ENCODE results near the gene OR10A6. TPM values are rescaled to one million over a fixed set of nuclear protein-coding genes. Genes with fewer than 3 reads are reported as not detected.

OR10A6 gene
- polyA plus RNA-seq, 2 of the 4 experiments (the other 2 are of a cell fraction) = not detected

GRCh38 chr11:7890417-7891172 lies 40.5 kb downstream of the OR10A6 start:
- no peaks in the 10 kb centered on the region for H3K4me1 ChIP-seq
- FAIRE-seq = no peak
- H3K4me3 ChIP-seq = no peak overlapping the region
- CTCF ChIA-PET = interaction anchor here (0.6 to 8.1 kb wide), 7 partner anchors 13 to 209 kb away, joined by 3 to 114 read pairs (median 3); partner anchors contain the start of gene EIF3F
- POLR2A ChIA-PET = interaction anchor here (1.6 kb wide), 1 partner anchor 96 kb away, joined by 5 read pairs; the partner anchor contains the start of gene EIF3F
- no peaks in the 10 kb centered on the region for H3K9me3 ChIP-seq
- WGBS (ENCODE audit: missing lambda C conversion rate) = 27% methylated on average over 6 of the region's 6 CpGs
- H3K27ac ChIP-seq = no peak overlapping the region
- no peak for ATAC-seq
- TF ChIP-seq CHD4 (IDR thresholded peaks at IDR 0.05; ENCODE audit: borderline replicate concordance) (no peak), CEBPB (IDR thresholded peaks at IDR 0.05) (no peak), ZC3H11A (IDR thresholded peaks at IDR 0.05) (no peak)
- no peak for DNase-seq (ENCODE audit: low read depth in 1 of 2, low spot score in 1 of 2)
- 0 out of 3 replicates have a peak overlapping the region, but pooled peaks have one; percentile 20 for H3K4me2 ChIP-seq

GRCh38 chr11:7889985-7890384 lies 41.1 kb downstream of the OR10A6 start:
- WGBS (ENCODE audit: missing lambda C conversion rate) = 5% methylated on average over 5 of the region's 5 CpGs
- Histone ChIP-seq H3K4me1 (no peaks in the 10 kb centered on the region), H3K27ac (no peak overlapping the region), H3K4me2 (0 out of 3 replicates have a peak overlapping the region, but pooled peaks have one; percentile 20), H3K9me3 (no peaks in the 10 kb centered on the region), H3K4me3 (no peak overlapping the region)
- FAIRE-seq = no peak
- no peak for DNase-seq (ENCODE audit: low read depth in 1 of 2, low spot score in 1 of 2)
- TF ChIP-seq FOSB (CRISPR knock-in tag; IDR thresholded peaks at IDR 0.05) (no peak), TFCP2L1 (CRISPR knock-in tag; IDR thresholded peaks at IDR 0.05) (no peak), GATA3 (IDR thresholded peaks at IDR 0.05; ENCODE audit: borderline replicate concordance) (no peak), HEYL (CRISPR knock-in tag; IDR thresholded peaks at IDR 0.05) (no peak), RARB (CRISPR knock-in tag; IDR thresholded peaks at IDR 0.05) (no peak), JUNB (IDR thresholded peaks at IDR 0.05) (no peak), EHMT2 (IDR thresholded peaks at IDR 0.05; ENCODE audit: low read depth) (no peak), TP53 (CRISPR knock-in tag; IDR thresholded peaks at IDR 0.05) (no peak), ZFP36 (IDR thresholded peaks at IDR 0.05; ENCODE audit: borderline replicate concordance, partially characterized antibody) (no peak), ZC3H11A (IDR thresholded peaks at IDR 0.05) (no peak), ATOH8 (CRISPR knock-in tag; IDR thresholded peaks at IDR 0.05; ENCODE audit: low read depth) (no peak), BCL3 (IDR thresholded peaks at IDR 0.05) (no peak)
- TF ChIP-seq, protein P1, sequence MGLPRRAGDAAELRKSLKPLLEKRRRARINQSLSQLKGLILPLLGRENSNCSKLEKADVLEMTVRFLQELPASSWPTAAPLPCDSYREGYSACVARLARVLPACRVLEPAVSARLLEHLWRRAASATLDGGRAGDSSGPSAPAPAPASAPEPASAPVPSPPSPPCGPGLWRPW (IDR thresholded peaks at IDR 0.05) = no peak
- TF ChIP-seq, protein P2, sequence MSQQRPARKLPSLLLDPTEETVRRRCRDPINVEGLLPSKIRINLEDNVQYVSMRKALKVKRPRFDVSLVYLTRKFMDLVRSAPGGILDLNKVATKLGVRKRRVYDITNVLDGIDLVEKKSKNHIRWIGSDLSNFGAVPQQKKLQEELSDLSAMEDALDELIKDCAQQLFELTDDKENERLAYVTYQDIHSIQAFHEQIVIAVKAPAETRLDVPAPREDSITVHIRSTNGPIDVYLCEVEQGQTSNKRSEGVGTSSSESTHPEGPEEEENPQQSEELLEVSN (IDR thresholded peaks at IDR 0.05; ENCODE audit: borderline replicate concordance, low read depth) = no peak
- TF ChIP-seq, protein P3, sequence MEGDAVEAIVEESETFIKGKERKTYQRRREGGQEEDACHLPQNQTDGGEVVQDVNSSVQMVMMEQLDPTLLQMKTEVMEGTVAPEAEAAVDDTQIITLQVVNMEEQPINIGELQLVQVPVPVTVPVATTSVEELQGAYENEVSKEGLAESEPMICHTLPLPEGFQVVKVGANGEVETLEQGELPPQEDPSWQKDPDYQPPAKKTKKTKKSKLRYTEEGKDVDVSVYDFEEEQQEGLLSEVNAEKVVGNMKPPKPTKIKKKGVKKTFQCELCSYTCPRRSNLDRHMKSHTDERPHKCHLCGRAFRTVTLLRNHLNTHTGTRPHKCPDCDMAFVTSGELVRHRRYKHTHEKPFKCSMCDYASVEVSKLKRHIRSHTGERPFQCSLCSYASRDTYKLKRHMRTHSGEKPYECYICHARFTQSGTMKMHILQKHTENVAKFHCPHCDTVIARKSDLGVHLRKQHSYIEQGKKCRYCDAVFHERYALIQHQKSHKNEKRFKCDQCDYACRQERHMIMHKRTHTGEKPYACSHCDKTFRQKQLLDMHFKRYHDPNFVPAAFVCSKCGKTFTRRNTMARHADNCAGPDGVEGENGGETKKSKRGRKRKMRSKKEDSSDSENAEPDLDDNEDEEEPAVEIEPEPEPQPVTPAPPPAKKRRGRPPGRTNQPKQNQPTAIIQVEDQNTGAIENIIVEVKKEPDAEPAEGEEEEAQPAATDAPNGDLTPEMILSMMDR (IDR thresholded peaks at IDR 0.05) = no peak
- POLR2A ChIA-PET = no interaction called here
- CTCF ChIA-PET = interaction anchor here (0.6 to 8.1 kb wide), 6 partner anchors 14 to 205 kb away, joined by 3 to 114 read pairs (median 3); partner anchors contain the start of gene EIF3F
- no peak for ATAC-seq

DNA sequence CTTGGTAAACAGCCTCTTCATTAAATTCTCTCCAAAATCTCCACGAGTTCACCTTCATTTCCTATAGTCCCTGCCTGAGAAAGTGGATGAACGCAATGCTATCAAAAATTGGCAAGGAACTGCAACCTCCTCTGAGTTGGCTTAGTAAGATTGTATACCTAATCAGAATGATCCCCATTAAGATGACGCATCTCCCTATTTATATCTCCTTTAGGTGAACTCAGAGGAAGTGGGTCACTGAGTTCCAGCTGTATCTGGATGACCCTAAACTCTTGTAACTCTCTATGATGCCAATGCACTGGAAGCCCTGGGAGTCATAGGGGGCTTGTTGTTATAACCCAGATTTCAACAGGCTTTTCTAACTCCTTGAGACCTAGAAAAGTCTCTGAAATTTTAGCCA lies 48.2 kb downstream of the OR10A6 start:
- no peak for FAIRE-seq
- no peak for TF ChIP-seq NFE2L2 (conservative IDR thresholded peaks at IDR 0.05; ENCODE audit: low read length)
- TF ChIP-seq MAZ (IDR thresholded peaks at IDR 0.05; ENCODE audit: borderline replicate concordance, low read depth, low read length) = no peak
- no peak for TF ChIP-seq FOSL2 (IDR thresholded peaks at IDR 0.05)
- TF ChIP-seq FOSL2 (CRISPR knock-in tag; IDR thresholded peaks at IDR 0.05) = no peak
- no peak for TF ChIP-seq JUN (IDR thresholded peaks at IDR 0.05)
- no peak for TF ChIP-seq ELK1 (IDR thresholded peaks at IDR 0.05; ENCODE audit: low read depth, low read length)
- TF ChIP-seq POLR2A (IDR thresholded peaks at IDR 0.05; ENCODE audit: low read length) = no peak
- no peak for TF ChIP-seq HOXB13 (CRISPR knock-in tag; IDR thresholded peaks at IDR 0.05; ENCODE audit: low read depth)
- TF ChIP-seq ZNF302 (CRISPR knock-in tag; IDR thresholded peaks at IDR 0.05) = no peak
- DNase-seq (ENCODE audit: low read depth in 1 of 2, low spot score in 1 of 2) = no peak
- no peak for ATAC-seq
- H3K4me3 ChIP-seq = no peak overlapping the region
- no peaks in the 10 kb centered on the region for H3K9me3 ChIP-seq
- ChIA-PET CTCF (interaction anchor here (2.4 kb wide), 1 partner anchor 10 kb away, joined by 9 read pairs; no protein-coding TSS in a partner anchor), POLR2A (no interaction called here)
- H3K4me2 ChIP-seq = no peak overlapping the region
- H3K27ac ChIP-seq = no peak overlapping the region
- 8% methylated on average over 3 of the region's 3 CpGs for WGBS (ENCODE audit: missing lambda C conversion rate)
- no peaks in the 10 kb centered on the region for H3K4me1 ChIP-seq
